Measurements from ENCODE around the gene MGMT. TPM values are rescaled to one million over a fixed set of nuclear protein-coding genes. Genes with fewer than 3 reads are reported as not detected.

MGMT gene
- total RNA-seq, 1 donor from 2014 or later = 7.7 TPM

DNA sequence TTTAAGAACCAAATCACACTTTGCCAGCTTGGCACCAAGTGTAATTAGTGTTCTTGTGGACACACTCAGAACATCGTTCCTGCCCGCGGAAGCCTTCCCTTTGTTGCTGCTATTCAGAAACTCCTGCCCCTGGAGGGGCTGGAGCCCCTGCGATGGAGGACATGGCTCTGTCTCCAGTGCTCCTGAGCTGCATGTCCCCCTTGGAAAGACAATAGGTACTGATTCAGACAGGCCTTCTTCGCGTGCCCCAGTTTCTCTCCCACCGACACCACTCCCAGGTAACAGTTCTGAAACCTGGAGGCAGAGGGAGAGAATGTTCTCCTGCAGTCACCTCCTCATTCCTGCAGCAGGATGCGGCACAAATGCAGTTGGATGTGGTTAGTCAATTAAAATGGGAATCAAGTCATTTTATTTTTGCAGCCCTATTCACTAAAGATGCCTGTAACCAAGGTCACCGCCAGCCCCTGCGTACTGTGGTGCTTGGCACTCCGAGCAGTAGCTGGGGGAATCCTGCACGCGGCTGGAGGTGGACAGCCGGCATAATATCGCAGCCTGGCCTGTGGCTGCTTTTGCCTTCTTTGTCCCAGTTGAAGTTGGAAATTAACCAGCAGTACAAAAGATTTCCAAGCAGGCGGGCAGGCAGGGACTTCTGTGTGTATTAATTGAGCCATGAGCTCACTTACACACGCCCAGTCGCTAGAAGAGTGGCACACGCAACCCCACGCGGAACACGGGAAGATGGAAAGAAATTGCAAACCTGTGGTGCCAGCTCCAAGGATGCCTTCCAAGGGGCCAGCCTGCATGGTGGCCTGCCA, 291.4 kb downstream of the MGMT start:
- no peak for DNase-seq (ENCODE audit: low read depth in 2 of 2)

DNA sequence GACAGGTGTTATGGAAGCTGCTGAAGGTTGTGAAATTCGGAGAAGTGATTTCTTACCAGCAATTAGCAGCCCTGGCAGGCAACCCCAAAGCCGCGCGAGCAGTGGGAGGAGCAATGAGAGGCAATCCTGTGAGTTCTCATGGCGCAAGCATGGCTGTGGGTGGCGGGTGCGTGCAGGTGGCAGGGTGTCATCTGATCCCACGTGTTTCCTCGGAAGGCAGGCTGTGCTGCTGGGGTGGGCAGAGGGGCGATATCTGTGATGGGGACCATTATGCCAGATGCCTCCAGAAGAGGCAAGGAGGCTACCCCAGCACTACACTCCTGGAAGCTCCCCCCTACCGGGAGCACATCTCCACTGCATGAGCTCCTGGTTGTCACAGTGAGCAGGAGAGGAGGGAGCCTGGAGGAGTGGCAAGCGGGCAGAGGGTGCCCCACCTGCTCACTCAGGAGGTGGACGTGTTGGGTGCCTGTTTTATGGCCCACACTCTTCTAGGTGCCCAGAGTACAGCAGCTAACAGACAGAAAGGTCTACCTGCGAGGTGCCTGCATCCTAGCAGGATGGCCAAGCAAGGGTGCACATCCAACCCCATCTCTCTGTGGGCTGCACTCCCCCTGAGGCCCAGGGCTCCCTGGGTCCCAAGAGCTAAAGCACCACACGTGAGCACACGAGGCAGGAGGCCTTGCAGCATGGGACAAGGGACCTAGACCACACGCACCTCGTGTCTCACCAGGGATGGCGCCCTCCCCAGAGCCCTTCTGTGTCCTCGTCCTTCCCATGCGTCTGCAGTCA, 292.4 kb downstream of the MGMT start:
- no peak for DNase-seq (ENCODE audit: low read depth in 2 of 2)

DNA sequence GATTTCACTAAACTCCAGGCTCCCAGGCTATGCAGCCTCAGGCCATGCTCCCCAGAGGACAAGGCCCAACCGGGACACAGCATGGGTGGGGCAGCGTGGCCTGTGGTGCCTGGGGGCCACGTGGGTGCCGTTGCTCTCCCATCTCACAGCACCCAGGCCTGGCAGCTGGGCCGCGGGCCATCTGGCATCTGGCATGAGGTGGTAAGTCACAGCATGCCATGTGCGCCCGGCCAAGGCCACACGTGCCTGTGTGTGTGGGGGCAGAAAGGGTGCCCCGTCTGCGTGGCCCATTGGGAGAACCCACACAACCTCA, 292.9 kb downstream of the MGMT start:
- DNase-seq (ENCODE audit: low read depth in 2 of 2) = no peak

DNA sequence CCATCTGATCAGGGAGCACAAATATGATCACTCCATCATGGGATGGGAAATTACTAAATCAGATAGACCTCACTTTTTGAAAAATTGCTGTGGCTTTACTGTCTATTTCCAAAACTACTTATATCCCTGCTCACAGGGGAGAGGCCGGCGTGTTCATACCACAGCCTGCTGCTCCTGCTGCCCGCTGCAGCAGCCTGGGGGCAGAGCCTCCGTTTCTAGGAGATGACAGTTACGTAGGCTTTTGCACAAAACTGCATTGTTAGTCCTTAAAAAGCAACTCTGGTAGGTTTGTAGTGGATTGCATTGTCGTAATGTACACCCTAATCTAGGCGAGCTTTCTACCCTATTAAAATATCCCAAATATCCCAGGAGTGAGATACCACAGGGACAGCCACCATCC, 293.4 kb downstream of the MGMT start:
- DNase-seq (ENCODE audit: low read depth in 2 of 2) = no peak

DNA sequence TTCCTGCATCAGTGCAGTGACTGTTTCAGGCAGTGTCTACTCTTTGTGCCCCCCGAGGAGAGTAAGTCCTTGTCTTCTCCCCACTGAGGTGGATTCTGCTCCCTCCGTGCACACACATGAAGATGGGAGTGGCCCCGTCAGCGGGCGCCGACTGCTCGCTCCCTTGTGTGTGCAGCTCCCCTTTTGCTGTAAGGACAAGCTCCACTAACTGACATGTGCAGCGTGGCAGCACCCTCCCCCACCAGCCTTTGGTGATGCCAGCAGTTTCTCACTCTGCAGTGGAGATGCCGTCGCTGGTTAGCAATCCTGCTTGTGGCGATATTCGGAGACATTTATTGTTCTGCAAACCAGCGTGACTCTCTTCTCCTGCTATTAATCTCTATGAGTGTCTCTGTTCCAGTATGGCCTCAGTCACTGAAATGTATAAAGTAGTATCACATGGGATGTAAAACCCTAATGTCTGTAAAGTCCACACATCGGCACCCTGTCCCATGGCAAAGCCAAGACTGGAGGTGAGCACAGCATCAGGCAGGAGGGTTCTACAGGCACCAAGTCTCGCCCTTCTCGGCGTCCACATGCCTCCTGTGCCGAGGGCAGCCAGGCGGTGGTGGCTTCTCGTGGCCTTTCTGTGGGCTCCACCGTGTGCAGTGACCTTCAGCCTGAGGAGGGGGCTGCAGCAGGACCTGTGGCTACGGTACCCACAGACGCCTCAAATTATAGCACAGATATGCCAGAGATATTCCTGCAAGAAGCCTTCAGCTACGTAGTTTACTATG, 294.3 kb downstream of the MGMT start:
- no peak for DNase-seq (ENCODE audit: low read depth in 2 of 2)

DNA sequence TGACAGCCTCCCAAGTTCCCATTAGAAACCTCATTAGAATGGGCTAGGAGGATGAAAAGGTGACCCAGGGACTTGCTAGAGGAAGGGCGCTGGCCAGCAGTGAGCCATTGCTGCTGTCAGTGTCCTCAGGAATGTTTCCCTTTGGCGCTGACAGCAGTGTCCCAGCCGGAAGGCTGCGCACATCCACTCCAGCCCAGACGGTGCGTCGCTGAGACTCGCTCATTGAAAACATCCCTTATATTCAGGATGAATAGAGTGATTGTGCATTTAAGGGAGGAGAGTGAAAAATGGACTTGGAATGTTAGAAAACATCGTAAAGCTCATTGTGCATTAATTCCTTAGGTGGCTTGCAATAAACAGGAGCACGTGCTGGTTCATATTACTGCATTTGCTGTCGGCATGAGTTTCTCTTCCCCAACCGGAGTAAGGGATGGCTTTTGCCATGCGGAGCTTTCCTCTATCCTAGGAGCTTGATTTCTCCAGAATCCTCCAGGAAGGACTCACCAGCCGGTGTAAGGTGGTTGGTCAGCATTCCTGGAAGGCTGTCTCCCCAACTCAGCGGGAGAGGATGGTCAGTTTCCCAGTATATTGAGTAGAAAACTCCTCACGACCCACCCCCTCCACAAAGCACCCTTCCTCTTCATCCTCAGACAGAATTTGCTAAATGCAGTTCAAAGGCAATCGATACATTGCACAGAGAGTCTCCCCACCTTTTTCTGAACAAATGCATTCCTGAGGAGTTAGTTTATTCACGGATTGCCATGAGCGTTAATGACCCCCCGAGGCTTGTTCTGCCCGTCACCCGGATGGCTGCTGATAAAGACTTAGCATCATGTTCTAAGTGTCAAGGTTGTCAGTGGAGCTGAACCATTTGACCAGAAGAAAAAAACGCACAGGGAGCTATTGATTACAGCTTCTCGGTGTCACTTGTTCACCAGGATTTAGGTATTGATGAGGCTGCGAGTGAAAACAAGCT, 295.2 kb downstream of the MGMT start:
- no peak for DNase-seq (ENCODE audit: low read depth in 2 of 2)

DNA sequence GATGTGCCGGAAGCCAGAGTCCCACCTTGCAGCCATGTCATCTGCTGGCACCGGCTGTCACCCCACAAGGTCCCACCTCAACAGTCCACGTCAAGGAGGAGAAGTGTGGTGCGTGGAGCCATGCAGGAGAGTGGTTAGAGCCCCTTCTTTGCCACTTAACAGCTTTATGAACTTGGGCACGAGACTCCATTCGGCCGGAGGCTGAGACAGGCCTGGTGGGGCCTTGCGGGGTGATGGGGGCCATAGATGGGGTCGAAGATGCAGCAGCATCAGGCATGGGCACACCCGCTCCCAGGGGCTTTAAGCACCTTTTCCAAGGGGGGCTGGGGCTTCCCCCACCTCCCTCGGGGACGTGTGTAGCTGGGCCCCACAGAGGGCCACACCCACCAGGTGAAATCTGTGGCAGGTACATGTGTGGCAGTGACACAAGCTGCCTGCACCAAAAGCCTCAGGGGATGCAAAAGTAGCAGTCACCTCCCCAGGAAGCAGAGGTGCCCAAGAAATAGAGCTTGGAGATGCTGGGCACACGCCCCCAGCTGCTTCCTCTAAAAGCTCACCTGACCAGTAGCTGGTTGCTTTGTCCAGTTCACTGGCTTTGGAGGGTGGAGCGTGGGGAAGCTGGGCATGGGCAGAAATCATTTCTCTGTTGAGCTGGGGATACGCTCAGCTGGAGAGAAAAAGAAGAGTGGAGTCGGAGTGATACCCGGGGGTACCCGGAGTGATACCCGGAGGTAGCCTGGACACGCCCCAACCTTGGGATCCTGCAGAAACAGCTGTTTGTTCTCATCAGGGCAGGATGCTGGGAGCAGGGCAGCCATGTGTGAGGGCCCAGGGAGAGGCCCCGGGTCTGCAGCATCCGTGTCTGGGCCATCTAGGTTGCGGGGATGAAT, 297.2 kb downstream of the MGMT start:
- no peak for DNase-seq (ENCODE audit: low read depth in 2 of 2)

DNA sequence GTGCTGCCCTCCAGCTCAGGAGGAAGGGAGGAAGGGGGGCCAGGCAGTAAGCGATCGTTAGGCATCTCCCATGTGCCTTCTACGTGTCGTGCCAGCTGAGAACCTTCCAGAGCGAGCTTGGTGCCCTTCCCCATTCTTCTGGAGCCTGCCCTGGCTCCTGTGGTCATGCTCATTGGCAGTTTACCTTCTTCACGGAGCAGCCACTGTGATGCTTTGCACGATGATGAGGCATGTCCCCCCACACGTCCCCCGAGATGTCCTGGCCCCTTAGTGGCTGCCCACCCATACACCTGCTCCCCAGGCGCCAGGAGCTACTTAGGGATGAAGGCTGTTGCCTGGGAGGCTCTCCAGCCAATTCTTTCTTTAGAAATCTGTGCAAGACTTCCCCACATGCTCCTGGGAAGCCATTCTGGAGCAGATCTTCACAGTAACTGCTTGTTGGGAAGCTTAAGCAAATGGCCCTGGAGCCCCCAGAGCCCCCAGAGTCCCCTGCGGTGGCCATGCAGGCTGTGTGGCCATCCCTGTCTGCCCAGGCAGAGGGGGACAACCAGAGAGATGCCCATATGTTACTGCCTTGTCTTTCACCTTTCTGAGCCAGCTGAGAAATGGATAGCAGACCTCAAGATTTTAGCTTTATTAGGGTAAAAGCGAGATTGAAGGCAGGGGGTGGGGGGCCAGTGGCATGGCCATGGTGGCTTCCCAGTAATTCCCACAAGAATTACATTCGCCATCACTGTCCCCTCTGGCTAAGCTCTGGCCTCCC, 298.0 kb downstream of the MGMT start:
- no peak for DNase-seq (ENCODE audit: low read depth in 2 of 2)

DNA sequence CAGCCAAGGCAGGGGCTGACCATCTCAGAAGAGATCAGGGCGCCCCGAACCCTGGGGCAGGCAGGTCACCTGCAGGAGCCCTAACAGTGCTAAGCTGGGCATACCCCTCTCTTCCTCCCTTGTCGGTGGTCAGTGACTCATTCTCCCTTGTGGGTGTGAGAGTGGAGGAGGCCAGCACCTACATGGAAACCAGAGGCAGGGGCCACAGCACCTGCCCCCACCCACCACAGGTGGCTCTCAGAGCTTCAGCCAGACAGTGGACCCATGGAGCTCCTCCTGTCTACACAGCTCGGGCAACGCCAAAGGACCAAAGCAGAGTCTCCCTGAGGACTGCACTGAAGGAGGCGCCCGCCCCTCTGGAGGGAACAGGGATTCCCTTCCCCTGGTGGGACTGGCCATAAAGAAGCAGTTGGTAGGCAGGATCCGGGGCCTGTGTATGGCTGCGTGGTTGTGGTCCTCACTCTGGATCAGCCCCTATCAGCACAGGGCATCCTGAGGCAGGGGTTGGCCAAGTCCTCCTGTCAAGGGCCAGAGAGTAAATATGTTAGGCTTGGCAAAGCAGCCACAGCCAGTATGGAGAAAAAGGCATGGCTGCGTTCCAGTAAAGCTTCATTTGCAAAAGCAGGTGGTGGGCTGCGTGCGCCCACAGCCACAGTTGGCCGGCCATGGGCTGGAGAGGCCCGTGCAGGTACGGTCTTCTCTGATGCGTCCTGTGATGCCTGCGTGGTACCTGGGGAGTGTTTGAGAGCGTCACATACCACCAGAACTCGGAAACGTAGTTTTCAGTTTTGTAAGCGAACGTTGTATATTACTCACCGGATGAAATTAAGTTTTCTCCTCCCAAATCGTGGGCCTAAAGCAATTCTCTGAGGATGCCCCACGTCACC, 298.9 kb downstream of the MGMT start:
- no peak for DNase-seq (ENCODE audit: low read depth in 2 of 2)

DNA sequence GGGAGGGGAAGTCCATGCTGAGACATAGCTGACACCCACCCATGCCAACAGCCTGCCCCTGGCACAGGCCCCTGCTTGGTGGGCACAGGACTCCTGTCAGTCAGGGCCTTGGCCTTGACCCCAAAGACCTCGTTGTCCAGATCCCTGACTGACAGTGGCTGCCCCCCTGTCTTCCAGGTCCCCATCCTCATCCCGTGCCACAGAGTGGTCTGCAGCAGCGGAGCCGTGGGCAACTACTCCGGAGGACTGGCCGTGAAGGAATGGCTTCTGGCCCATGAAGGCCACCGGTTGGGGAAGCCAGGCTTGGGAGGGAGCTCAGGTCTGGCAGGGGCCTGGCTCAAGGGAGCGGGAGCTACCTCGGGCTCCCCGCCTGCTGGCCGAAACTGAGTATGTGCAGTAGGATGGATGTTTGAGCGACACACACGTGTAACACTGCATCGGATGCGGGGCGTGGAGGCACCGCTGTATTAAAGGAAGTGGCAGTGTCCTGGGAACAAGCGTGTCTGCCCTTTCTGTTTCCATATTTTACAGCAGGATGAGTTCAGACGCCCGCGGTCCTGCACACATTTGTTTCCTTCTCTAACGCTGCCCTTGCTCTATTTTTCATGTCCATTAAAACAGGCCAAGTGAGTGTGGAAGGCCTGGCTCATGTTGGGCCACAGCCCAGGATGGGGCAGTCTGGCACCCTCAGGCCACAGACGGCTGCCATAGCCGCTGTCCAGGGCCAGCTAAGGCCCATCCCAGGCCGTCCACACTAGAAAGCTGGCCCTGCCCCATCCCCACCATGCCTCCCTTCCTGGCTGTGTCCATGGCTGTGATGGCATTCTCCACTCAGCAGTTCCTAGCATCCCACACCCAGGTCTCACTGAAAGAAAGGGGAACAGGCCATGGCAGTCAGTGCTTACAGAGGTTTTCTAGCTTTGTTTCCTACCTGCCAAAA, 299.8 kb downstream of the MGMT start:
- no peak for DNase-seq (ENCODE audit: low read depth in 2 of 2)

DNA sequence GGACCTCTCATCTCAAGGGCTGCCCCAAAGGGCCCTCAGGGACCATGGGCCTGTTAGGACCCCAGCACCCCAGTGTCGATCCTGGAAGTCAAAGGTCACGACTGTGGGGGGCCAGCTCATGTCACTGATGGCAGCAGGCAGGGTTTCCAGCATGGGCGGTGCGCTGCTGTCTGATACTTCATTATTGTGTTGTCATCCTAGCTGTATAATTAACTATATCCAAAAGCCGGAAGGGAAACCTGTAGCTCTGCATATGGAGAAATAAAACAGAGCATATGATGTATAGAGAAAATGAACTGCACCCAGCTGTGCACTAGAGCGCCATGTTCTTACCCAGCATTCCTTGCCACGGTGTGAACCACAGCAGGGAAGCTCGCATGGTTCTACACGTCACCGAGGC, 300.7 kb downstream of the MGMT start:
- DNase-seq (ENCODE audit: low read depth in 2 of 2) = no peak

DNA sequence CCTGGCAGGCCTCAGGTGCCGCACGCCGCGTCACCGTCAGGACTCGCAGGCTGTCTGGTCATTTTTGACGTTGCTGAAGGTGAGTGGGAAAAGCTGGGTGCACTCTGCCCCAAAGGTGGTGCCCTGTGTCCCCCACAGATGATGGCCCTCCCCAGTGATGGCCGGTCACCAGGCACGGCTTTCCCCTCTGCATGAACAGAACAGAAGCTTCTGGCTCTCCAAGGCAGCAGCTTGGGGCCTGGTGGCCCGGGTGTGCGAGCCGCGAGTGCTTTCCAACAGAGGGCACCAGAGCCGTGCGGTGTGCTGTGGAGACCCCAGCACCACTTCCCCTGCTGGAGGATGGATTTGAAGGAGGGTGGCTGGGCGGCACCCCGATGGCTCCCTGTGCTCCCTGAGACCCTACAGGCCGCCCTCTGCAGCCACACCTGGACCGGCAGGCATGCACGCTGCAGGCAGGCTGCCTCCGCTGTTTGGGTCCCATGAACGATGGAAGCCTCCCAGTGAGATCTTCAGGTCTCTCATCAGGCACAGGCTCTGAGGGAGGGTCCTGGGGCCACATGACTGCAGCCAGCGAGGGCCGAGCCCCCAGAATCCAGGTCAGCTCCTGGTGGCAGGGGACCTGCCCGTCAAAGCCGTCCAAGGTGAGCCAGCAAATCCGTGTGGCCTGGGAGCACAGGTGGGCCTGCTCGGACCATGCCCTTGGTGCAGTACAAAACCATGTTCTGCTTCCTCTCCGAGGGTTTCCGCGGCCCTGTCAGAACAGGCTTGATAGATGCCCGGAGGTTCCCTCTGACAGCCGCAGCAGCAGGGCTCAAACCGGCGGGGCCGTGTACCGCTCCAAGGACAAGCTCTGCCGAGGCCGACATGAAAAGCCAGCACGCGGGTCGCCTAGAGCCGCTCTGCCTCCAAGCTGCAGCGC, 301.7 kb downstream of the MGMT start:
- DNase-seq (ENCODE audit: low read depth in 2 of 2) = no peak

DNA sequence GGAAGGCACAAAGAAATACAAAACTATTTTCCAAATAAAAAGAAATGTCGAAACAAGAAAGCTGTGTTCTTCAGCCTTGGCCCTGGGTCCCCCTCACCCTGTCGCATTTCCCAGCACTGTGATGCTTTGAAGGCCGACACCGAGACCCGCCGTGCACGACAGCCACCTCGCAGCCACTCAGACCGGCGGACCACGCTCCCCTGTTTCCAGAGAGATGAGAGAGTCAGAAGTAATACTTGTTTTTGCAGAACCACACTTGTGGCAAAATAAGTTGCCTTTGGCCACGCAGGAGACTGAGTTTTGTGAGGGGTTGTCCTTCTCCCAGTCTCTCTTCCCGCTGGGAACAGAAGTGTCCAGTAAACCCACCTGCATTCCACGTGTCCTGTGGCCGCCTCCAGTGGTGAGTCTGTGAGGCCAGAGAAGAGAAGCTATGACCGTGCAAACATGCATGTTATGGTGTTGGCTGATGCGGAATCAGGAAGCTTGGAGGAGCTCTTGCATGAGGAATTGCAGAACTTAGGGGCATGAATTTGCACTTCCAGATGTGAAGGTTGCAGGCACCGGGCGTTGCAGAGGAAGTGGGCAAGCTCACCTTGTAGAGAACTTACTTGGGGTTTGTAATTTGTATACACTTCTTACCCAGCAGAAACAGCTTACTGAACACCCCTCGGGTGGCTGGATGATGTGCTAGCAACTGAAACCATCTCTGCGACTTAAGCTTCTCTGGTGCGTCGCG, 302.5 kb downstream of the MGMT start:
- DNase-seq (ENCODE audit: low read depth in 2 of 2) = no peak

DNA sequence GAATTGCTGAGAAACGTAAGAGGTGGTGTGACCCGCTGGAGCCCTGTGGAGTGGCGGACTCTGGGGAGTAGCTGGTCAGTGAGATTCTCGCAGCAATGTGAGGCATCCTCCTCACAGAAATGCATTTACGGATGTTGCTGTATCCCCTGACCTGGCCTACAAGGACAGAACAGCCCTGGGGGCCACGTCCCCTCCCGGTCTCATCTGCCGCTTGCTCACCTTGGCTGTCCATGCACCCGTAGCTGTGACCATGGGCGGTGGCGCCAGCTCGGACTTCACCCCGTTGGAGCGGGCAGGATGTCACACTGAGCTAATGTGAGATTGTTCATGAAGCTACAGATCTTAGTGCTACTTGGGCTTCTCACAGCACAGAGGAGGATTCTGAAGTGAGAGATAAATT, 303.2 kb downstream of the MGMT start:
- no peak for DNase-seq (ENCODE audit: low read depth in 2 of 2)

DNA sequence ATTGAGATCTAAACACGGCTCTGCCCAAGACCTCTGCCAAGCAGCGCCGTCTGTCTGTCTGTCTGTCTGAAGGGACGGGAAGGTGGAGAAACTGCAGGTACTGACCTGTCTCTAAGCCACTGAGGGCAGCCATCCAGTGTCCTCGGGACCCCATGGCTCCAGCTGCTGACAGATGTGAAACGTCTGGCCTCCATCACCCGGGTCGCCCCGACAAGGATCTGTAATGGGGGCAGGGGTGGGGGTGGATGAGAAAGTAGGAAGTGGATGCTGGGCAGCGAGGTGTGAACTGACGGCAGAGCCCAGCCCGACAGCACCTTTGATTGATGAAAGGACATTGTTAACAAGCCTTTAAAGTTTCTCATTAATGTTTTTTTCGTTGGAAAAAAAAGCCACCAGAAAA, 304.0 kb downstream of the MGMT start:
- DNase-seq (ENCODE audit: low read depth in 2 of 2) = no peak

Measured in lung microvascular endothelial cell (primary cell).